NOMO-1 (cell line): ENCODE data around the gene PAGR1.

Experiments
- DNase-seq, 2 experiments: peaks; one replicate each; lab custom pipeline; 2025; ENCODE audit not compliant: unreplicated experiment in 2 of 2; lab: John Stamatoyannopoulos, UW

The PAGR1 gene

GRCh38 chr16:29834079-29834478 lies 18.1 kb downstream of the PAGR1 start:
- no peak for DNase-seq

GRCh38 chr16:29835926-29836325 lies 20.0 kb downstream of the PAGR1 start:
- DNase-seq = no peak

- no peak for DNase-seq
These were observed 20.7 kb downstream of the PAGR1 start for GRCh38 chr16:29836623-29837022.

- no peak for DNase-seq
These were observed 21.9 kb downstream of the PAGR1 start for GRCh38 chr16:29837841-29838240.

- no peak for DNase-seq
These were observed 23.9 kb downstream of the PAGR1 start for GRCh38 chr16:29839822-29840221.

- no peak for DNase-seq
These were observed 24.3 kb downstream of the PAGR1 start for GRCh38 chr16:29840240-29840639.

GRCh38 chr16:29841631-29842030 lies 25.7 kb downstream of the PAGR1 start:
- DNase-seq = no peak

GRCh38 chr16:29842732-29843346 lies 26.9 kb downstream of the PAGR1 start:
- no peak for DNase-seq

- no peak for DNase-seq
These were observed 28.0 kb downstream of the PAGR1 start for GRCh38 chr16:29843931-29844330.

- no peak for DNase-seq
These were observed 28.8 kb downstream of the PAGR1 start for GRCh38 chr16:29844575-29845331.

GRCh38 chr16:29845656-29846055 lies 29.7 kb downstream of the PAGR1 start:
- no peak for DNase-seq

GRCh38 chr16:29848420-29849297 lies 32.7 kb downstream of the PAGR1 start:
- DNase-seq = peak; percentile 16 to 43

GRCh38 chr16:29849505-29849904 lies 33.6 kb downstream of the PAGR1 start:
- DNase-seq = no peak

GRCh38 chr16:29850998-29851397 lies 35.0 kb downstream of the PAGR1 start:
- no peak for DNase-seq

- no peak for DNase-seq
These were observed 36.7 kb downstream of the PAGR1 start for GRCh38 chr16:29852654-29853053.

GRCh38 chr16:29854520-29855100 lies 38.7 kb downstream of the PAGR1 start:
- no peak for DNase-seq

GRCh38 chr16:29857133-29857760 lies 41.3 kb downstream of the PAGR1 start:
- DNase-seq = no peak

GRCh38 chr16:29858149-29858849 lies 42.3 kb downstream of the PAGR1 start:
- no peak for DNase-seq

- no peak for DNase-seq
These were observed 43.0 kb downstream of the PAGR1 start for GRCh38 chr16:29858974-29859373.

- DNase-seq = no peak
These were observed 44.3 kb downstream of the PAGR1 start for GRCh38 chr16:29860218-29860617.
